ENCODE data around the gene SENP5.

DNA sequence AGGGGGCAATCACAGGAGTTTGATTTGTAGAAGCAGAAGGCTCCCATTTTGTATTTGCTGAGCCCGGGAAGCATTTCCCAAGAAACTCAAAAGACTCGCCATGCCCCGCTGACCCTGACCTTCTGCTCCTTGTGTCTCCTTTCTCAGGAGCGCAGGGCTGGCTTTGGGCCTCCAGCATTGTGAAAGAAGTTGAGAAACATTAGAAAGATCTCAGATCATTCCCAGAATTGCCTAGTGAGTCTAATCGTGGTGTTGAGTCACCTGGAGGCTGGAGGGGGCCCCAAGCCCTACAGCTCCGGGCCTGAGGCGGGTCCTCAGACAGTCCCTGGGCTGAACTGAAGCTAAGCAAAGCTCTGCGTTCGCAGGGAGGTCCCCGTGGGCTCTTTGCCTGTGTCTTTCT, 111.8 kb downstream of the SENP5 start:
- TF ChIP-seq, protein P1, sequence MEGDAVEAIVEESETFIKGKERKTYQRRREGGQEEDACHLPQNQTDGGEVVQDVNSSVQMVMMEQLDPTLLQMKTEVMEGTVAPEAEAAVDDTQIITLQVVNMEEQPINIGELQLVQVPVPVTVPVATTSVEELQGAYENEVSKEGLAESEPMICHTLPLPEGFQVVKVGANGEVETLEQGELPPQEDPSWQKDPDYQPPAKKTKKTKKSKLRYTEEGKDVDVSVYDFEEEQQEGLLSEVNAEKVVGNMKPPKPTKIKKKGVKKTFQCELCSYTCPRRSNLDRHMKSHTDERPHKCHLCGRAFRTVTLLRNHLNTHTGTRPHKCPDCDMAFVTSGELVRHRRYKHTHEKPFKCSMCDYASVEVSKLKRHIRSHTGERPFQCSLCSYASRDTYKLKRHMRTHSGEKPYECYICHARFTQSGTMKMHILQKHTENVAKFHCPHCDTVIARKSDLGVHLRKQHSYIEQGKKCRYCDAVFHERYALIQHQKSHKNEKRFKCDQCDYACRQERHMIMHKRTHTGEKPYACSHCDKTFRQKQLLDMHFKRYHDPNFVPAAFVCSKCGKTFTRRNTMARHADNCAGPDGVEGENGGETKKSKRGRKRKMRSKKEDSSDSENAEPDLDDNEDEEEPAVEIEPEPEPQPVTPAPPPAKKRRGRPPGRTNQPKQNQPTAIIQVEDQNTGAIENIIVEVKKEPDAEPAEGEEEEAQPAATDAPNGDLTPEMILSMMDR (IDR thresholded peaks at IDR 0.05 in 2 of 3, conservative IDR thresholded peaks at IDR 0.05 in 1 of 3; ENCODE audit: borderline replicate concordance in 1 of 3, insufficient read depth in 1 of 3, low read depth in 2 of 3, low read length in 2 of 3): no peak
- TF ChIP-seq JUND (IDR thresholded peaks at IDR 0.05) (no peak), CEBPB (IDR thresholded peaks at IDR 0.05; ENCODE audit: low read depth) (no peak), RAD21 (IDR thresholded peaks at IDR 0.05; ENCODE audit: low read depth) (no peak), POLR2AphosphoS5 (IDR thresholded peaks at IDR 0.05; ENCODE audit: low read depth, low read length) (no peak), POLR2A (IDR thresholded peaks at IDR 0.05; ENCODE audit: borderline replicate concordance, extremely low read depth, insufficient read depth, insufficient read length) (no peak)

Measured in HCT116 (cell line).